Measurements from ENCODE around the gene RAN. TPM values are rescaled to one million over a fixed set of nuclear protein-coding genes. Genes with fewer than 3 reads are reported as not detected.

The RAN gene
- total RNA-seq, 1 experiment from 2014 or later, result 1,467 TPM

DNA sequence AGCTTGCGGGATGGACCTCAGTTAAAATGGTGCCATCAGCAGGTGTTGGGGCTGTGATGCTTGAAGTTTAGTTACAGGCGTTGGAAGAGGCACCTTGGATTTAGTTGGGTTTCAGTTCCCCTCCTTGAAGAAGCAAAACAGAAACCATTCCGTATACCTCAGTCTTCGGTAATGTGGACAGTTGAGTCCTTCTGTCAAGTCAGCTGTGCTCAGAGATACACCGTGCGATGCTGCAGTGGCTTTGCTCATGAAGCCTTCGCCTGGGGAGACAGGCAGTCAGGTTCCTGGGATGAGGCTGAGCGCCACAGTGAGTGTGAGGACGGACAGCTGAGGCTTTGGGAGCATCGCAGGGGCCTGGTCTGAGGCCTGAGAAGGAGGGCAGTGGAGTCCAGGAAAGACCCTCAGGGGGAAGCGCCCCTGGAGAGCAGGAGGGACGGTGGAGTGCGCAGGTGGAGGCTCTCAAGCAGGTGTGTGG is 7.4 kb downstream of the RAN start:
- no TSS peak for BruUV-seq (replicated peaks)
- H3K27me3 Mint-ChIP-seq (ENCODE audit: insufficient read depth, unreplicated experiment), result no peaks in the 10 kb centered on the region
- POLR2A ChIA-PET, result no interaction called here
- H3K36me3 Mint-ChIP-seq (ENCODE audit: insufficient read depth, unreplicated experiment), result peaks cover 46% of the 10 kb centered on the region
- no peak for DNase-seq (ENCODE audit: unreplicated experiment)
- TF ChIP-seq, protein P1, sequence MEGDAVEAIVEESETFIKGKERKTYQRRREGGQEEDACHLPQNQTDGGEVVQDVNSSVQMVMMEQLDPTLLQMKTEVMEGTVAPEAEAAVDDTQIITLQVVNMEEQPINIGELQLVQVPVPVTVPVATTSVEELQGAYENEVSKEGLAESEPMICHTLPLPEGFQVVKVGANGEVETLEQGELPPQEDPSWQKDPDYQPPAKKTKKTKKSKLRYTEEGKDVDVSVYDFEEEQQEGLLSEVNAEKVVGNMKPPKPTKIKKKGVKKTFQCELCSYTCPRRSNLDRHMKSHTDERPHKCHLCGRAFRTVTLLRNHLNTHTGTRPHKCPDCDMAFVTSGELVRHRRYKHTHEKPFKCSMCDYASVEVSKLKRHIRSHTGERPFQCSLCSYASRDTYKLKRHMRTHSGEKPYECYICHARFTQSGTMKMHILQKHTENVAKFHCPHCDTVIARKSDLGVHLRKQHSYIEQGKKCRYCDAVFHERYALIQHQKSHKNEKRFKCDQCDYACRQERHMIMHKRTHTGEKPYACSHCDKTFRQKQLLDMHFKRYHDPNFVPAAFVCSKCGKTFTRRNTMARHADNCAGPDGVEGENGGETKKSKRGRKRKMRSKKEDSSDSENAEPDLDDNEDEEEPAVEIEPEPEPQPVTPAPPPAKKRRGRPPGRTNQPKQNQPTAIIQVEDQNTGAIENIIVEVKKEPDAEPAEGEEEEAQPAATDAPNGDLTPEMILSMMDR (IDR thresholded peaks at IDR 0.05; ENCODE audit: unreplicated experiment), result no peak
- intact Hi-C loops (cut with micrococcal nuclease), result no loop called here
- no peaks in the 10 kb centered on the region for H3K9me3 Mint-ChIP-seq (ENCODE audit: unreplicated experiment)
- H3K4me3 Mint-ChIP-seq (ENCODE audit: unreplicated experiment), result no peak overlapping the region
- peaks cover 10% of the 10 kb centered on the region for H3K4me1 Mint-ChIP-seq (ENCODE audit: insufficient read depth, unreplicated experiment)
- no peak overlapping the region for H3K27ac Mint-ChIP-seq (ENCODE audit: low read depth, unreplicated experiment)
- CTCF ChIA-PET, result no interaction called here

DNA sequence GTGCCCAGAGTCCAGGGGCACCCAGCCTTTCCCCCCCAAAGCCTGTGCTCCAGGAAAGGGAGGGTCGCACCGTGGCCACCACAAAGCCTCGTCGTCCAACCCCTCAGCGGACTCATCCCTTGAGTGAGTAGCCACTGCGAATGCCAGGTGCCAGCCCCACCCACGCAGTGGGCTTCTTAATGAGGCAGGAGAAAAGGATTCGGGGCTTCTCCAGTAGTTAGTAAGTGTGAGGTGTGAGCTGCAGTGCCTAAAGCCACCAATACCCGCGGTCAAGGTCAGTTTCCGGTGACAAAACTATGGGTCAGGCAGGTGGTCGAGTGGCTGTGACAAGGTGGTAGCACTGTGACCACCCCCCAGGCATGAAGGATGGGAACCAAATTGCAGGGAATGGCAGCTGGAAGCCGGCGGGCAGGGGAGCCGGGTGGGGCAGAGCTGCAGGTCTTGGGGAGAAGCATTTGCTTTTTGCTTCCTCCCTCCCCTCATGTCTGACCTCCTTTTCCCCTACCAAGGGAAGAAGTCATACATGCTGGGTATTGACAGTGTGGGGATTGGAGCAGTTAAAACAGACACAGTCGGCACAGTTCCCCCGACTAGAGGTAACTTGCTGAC is 8.0 kb downstream of the RAN start:
- Mint-ChIP-seq H3K27me3 (ENCODE audit: insufficient read depth, unreplicated experiment) (no peaks in the 10 kb centered on the region), H3K4me1 (ENCODE audit: insufficient read depth, unreplicated experiment) (peaks cover 6% of the 10 kb centered on the region), H3K9me3 (ENCODE audit: unreplicated experiment) (no peaks in the 10 kb centered on the region), H3K4me3 (ENCODE audit: unreplicated experiment) (no peak overlapping the region), H3K27ac (ENCODE audit: low read depth, unreplicated experiment) (no peak overlapping the region), H3K36me3 (ENCODE audit: insufficient read depth, unreplicated experiment) (peaks cover 39% of the 10 kb centered on the region)
- POLR2A ChIA-PET, result no interaction called here
- intact Hi-C loops (cut with micrococcal nuclease), result no loop called here
- no peak for DNase-seq (ENCODE audit: unreplicated experiment)
- no TSS peak for BruUV-seq (replicated peaks)
- CTCF ChIA-PET, result no interaction called here
- TF ChIP-seq, protein P1 (IDR thresholded peaks at IDR 0.05; ENCODE audit: unreplicated experiment), result no peak

DNA sequence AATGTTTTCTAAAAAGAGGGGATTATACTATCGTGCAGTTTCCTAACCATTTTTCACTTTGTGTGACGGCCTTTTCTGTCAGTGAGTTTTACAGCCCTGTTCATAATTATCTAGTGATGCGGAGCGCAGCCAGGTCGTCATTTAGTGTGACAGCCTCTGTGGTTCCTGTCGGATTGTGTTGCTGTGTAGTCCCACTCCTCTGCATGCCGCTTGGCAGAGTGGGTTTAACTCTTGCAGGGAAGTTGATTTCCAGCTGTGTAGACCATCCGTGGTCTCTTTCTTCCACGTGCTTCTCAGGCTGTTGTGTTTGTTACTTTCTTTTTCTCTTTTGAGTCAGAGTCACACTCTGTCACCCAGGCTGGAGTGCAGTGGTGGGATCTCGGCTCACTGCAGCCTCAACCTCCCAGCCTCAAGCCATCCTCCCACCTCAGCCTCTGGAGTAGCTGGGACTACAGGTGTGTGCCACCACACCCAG is 8.6 kb downstream of the RAN start:
- Mint-ChIP-seq H3K27ac (ENCODE audit: low read depth, unreplicated experiment) (no peak overlapping the region), H3K27me3 (ENCODE audit: insufficient read depth, unreplicated experiment) (no peaks in the 10 kb centered on the region), H3K4me1 (ENCODE audit: insufficient read depth, unreplicated experiment) (peaks cover 5% of the 10 kb centered on the region), H3K9me3 (ENCODE audit: unreplicated experiment) (no peaks in the 10 kb centered on the region), H3K36me3 (ENCODE audit: insufficient read depth, unreplicated experiment) (peaks cover 34% of the 10 kb centered on the region), H3K4me3 (ENCODE audit: unreplicated experiment) (no peak overlapping the region)
- DNase-seq (ENCODE audit: unreplicated experiment), result no peak
- intact Hi-C loops (cut with micrococcal nuclease), result no loop called here
- TF ChIP-seq, protein P1 (IDR thresholded peaks at IDR 0.05; ENCODE audit: unreplicated experiment), result no peak
- no TSS peak for BruUV-seq (replicated peaks)
- ChIA-PET CTCF (no interaction called here), POLR2A (no interaction called here)

DNA sequence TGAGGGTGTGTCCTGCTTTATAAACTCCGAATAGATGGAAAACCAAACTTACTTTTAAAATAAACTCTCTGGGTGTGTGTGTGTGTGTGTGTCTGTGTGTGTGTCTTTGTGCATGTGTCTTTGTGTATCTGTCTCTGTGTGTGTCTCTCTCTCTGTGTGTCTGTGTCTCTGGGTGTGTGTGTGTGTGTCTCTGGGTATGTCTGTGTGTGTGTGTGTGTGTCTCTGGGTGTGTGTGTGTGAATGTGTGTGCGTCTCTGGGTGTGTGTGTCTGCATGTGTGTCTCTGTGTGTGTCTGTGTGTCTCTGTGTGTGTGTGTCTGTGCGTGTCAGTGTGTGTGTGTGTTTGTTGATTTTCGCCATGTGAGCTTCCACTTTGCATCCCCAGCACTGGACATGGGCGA is 9.2 kb downstream of the RAN start:
- peaks cover 28% of the 10 kb centered on the region for H3K36me3 Mint-ChIP-seq (ENCODE audit: insufficient read depth, unreplicated experiment)
- CTCF ChIA-PET, result interaction anchor here (0.6 kb wide), 1 partner anchor 49 kb away, joined by 3 read pairs; no protein-coding TSS in a partner anchor

More for the DNA sequence above, 9.2 kb downstream of the RAN start:
- no peaks in the 10 kb centered on the region for H3K27me3 Mint-ChIP-seq (ENCODE audit: insufficient read depth, unreplicated experiment)
- POLR2A ChIA-PET, result no interaction called here
- BruUV-seq (replicated peaks), result no TSS peak
- H3K27ac Mint-ChIP-seq (ENCODE audit: low read depth, unreplicated experiment), result no peak overlapping the region
- no peak overlapping the region for H3K4me3 Mint-ChIP-seq (ENCODE audit: unreplicated experiment)
- no peak for DNase-seq (ENCODE audit: unreplicated experiment)
- intact Hi-C loops (cut with micrococcal nuclease), result no loop called here
- no peaks in the 10 kb centered on the region for H3K9me3 Mint-ChIP-seq (ENCODE audit: unreplicated experiment)
- no peaks in the 10 kb centered on the region for H3K4me1 Mint-ChIP-seq (ENCODE audit: insufficient read depth, unreplicated experiment)
- TF ChIP-seq, protein P1 (IDR thresholded peaks at IDR 0.05; ENCODE audit: unreplicated experiment), result no peak
